Measurements from ENCODE around the gene BRPF1.

Gene BRPF1

DNA sequence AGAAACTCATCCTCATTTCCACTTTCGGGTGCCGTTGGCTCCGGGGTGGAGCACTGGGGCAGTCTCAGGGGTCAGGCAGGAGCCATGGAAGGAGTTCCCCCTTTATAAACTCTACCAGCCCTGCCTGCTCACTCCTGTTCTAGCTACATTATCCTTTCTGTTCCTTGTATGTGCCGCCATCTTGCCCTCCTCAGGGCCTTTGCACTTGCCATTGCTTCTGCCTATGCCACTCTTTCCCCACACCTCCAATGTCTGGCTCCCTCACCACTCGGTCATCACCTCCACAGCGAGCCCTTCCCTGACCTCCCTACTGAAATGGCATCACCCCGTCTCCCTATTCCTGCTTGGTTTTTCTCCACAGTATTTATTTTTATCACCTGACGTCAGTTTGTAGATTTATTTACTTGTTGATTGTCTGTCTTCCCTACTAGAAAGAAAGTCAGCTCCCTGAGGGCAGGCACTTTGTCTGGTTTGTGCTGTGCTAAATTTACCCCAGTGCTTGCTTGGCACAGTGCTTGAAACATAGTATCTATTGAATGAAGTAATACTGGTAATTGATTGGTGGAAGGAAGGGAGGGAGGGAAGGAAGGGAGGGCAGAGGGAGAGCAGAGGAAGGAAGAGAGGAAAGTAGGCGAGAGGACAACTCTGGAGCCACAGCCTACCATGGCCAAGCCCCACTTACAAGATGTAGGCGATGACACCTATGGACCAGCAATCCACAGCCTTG, 29.4 kb downstream of the BRPF1 start:
- TF ChIP-seq, protein P1, sequence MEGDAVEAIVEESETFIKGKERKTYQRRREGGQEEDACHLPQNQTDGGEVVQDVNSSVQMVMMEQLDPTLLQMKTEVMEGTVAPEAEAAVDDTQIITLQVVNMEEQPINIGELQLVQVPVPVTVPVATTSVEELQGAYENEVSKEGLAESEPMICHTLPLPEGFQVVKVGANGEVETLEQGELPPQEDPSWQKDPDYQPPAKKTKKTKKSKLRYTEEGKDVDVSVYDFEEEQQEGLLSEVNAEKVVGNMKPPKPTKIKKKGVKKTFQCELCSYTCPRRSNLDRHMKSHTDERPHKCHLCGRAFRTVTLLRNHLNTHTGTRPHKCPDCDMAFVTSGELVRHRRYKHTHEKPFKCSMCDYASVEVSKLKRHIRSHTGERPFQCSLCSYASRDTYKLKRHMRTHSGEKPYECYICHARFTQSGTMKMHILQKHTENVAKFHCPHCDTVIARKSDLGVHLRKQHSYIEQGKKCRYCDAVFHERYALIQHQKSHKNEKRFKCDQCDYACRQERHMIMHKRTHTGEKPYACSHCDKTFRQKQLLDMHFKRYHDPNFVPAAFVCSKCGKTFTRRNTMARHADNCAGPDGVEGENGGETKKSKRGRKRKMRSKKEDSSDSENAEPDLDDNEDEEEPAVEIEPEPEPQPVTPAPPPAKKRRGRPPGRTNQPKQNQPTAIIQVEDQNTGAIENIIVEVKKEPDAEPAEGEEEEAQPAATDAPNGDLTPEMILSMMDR (IDR thresholded peaks at IDR 0.05; ENCODE audit: control extremely low read depth, extremely low read depth, low read depth, missing control alignments), result no peak
- ChIA-PET CTCF (no interaction called here), POLR2A (no interaction called here)
- no peak for DNase-seq (ENCODE audit: extremely low spot score)

DNA sequence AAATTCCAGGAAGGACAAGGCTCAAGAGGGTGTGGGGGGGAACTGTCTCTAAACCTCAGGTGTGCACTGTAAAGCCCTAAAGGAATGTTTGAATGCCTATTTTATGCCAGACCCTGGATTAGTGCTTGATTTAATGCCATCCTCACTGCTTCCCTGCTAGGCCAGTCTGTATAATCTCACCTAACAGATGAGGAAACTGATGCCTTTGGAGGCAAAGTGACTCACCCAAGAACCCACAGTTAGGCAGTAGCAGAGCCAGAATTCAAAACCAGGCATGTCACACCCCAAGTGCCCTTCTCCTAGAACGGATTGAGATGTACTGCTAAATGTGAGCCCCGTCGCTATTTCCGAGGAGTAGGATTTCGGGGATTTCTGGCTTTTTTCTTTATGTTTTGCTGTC, 30.4 kb downstream of the BRPF1 start:
- DNase-seq (ENCODE audit: extremely low spot score), result no peak
- CTCF ChIA-PET, result interaction anchor here (1.0 kb wide), 1 partner anchor 18 kb away, joined by 3 read pairs; no protein-coding TSS in a partner anchor
- TF ChIP-seq, protein P1 (IDR thresholded peaks at IDR 0.05; ENCODE audit: control extremely low read depth, extremely low read depth, low read depth, missing control alignments), result no peak
- POLR2A ChIA-PET, result no interaction called here

DNA sequence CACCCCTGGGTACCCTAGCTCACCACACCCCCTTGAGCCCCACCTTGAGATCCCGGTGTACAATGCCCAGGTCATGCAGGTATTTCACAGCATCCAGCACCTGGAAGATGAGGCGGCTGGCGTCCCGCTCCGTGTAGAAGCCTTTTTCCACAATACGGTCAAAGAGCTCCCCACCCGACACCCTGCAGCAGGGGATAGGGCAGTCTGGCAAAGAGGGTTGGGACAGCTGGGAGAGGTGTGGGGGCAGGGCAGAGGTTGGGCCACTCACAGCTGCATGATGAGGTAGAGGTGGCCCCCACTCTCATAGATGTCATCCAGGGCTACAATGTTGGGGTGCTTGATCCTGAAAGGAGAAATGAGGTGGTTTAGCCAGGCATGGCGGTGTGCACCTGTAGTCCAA, 31.3 kb downstream of the BRPF1 start:
- CTCF ChIA-PET, result interaction anchor here (1.1 to 1.3 kb wide), 3 partner anchors 10 to 76 kb away, joined by 3 to 4 read pairs (median 4); no protein-coding TSS in a partner anchor
- TF ChIP-seq, protein P1 (IDR thresholded peaks at IDR 0.05; ENCODE audit: control extremely low read depth, extremely low read depth, low read depth, missing control alignments), result no peak
- no peak for DNase-seq (ENCODE audit: extremely low spot score)
- POLR2A ChIA-PET, result no interaction called here

DNA sequence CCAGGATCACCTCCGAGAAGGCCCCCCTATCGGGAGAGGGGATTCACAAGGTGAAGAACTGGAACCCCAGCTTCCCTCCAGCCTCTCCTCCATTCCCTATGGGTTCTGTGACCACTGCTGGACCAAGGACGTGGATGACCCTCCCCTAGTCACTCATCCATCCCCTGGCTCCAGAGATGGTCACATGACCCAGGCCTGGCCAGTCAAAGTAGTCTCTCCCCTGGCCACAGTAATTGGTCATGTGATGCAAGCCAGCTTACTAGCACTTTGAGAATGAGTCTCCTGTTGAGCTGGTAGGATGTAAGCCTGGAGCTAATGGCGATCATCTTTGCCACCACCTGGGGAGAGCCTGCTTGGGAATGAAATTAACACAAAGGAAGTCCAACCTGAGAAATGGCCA, 34.3 kb downstream of the BRPF1 start:
- DNase-seq (ENCODE audit: extremely low spot score), result no peak
- POLR2A ChIA-PET, result no interaction called here
- TF ChIP-seq, protein P1 (IDR thresholded peaks at IDR 0.05; ENCODE audit: control extremely low read depth, extremely low read depth, low read depth, missing control alignments), result no peak
- CTCF ChIA-PET, result interaction anchor here (1.0 kb wide), 1 partner anchor 38 kb away, joined by 3 read pairs; no protein-coding TSS in a partner anchor

DNA sequence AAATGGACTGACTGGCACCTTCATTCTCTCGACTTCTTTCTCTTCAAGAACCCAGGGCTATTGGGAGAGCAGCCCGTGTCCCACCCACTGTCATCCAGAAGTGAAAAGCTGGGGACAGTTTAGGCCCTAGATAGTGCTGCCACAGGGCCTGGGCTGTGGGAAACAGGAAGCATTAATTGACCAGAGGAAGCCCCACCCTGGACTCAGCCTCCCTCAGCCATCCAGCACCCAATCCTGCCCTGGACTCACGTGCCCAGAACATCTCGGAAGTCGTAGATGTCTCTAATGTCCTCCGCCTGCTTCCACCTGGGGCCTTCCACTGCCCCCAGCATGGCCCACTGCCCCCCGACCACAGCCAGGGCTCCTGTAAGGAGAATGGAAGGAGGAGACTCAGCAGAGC, 35.9 kb downstream of the BRPF1 start:
- TF ChIP-seq, protein P1 (IDR thresholded peaks at IDR 0.05; ENCODE audit: control extremely low read depth, extremely low read depth, low read depth, missing control alignments), result no peak
- POLR2A ChIA-PET, result no interaction called here
- no peak for DNase-seq (ENCODE audit: extremely low spot score)
- CTCF ChIA-PET, result interaction anchor here (1.1 to 1.6 kb wide), 3 partner anchors 14 to 15 kb away, joined by 3 read pairs; no protein-coding TSS in a partner anchor

DNA sequence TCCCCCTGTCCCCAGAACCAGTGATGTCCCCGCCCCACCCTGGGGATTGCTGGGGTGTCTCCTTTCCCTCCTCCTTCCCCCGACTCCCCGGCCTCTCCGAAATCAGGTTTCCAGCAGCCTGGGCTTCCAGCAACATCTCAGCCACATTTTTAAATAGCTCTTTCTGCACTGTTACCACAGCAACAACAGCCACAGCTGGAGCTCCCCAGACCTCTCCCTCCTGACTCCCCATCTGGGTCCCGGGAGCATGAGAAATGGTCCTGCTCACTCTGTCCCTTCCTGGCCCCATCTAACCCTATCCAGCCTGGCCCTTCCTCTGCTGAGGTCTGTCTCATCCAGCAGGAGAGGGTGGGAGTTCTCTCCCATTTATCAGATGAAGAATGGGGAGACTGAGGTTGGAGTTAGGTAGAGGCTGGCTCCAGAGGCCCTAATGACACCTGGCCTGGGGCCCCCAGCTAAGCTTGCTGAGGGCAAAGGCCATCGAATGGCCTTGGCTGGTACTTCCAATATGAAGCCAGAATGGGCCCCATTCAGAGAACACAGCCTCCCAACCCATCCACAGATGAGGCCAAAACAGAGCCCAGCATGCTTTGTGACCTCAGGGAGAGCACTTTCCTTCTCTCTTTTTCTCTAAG, 36.7 kb downstream of the BRPF1 start:
- POLR2A ChIA-PET, result no interaction called here
- no peak for DNase-seq (ENCODE audit: extremely low spot score)
- TF ChIP-seq, protein P1 (IDR thresholded peaks at IDR 0.05; ENCODE audit: control extremely low read depth, extremely low read depth, low read depth, missing control alignments), result no peak
- CTCF ChIA-PET, result interaction anchor here (1.1 to 1.6 kb wide), 3 partner anchors 9 to 14 kb away, joined by 3 to 4 read pairs (median 3); no protein-coding TSS in a partner anchor

All from GM10248 (cell line).